Activated effector memory CD4-positive, alpha-beta T cell treated with Interleukin-2 at 50 U/mL for 16 hours (primary cell): ENCODE data around the gene LRRC75A.
"Not testable (repeated sequence)": the region's sequence is repeated elsewhere in the genome, so short reads cannot be mapped to it uniquely, and the experiment has no call there.

Experiments
- DNase-seq: peaks from one replicate; pipeline ENCODE4 v3.0.0-alpha.2; 2020

The LRRC75A gene

DNA sequence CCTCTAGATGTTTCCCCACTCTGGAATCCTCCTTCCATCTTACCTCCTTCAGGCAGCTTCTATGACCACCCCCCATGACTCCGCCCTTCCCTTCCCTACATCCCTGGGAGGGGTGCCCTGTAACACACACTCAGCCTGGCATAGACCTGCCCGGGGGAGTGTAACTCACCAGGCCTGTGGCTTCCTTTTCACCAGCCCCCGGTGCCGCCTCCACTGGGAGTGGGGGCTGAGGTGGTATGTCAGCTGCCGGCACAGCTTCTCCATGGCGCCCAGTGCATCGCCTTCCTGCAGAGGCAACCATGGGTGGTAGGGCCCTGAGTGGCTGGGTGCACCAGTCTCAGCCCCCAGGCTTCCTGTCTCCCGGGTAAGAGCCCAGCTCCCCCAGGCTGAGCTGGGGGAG is 44.3 kb downstream of the LRRC75A start:
- DNase-seq, result no peak

DNA sequence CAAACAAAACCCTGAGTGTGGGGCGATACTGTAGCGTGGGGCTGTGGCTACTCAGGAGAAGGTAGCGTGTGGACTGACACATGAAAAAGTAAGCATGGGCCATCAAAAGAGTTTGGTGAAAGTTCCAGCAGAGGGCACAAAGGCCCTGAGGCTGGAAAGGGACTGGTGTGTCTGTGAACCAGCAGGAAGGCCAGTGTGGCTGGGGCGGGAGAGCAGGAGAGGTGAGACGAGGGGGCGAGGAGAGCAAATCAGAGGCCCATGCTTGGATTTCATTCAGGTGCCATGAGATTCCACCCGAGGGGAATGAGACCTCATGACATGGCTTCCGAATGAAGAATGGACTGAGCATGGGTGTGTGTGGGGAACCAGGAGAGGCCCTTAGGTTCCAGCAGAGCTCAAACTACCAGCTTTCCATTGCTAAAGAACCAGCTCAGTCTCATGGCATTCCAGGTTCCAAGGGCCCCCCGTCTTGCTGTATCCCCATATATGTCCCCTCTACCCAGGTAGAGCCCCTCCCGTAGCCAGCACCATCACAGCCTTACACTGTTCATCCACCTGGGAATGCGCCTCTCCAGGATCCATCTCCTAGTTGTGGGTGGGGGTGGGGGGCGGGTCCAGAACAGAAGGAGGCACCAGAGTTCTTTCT is 45.5 kb downstream of the LRRC75A start:
- DNase-seq, result no peak

DNA sequence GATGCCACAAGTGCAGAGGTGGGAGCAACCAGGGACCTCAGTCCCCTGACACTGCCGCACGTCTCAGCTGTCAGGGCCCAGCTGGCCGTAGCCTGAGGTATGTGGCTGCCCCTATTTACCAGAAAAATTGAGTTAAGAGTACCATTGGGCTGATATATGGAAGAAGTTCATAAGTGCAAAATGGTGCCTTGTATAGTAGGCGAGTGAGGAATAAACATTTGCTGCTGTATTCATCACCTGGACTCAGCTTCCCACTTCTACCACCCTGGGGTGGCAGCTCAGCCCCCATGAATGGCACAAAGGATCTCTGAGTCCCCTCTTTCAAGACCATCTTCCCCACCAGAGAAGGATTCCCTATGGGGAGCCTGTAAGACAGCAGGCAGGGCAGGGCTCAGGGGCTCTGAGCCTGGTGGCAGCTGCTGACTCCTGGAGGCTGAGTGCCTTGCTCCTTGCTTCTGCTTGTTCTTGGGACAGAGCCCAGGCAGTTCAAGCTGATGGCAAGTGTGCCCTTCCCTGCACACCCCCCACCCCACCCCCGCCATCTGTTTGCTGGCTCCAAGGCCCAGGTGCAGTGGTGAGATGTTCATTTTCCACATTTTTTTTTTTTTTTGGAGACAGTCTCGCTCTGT is 47.6 kb downstream of the LRRC75A start:
- DNase-seq, result no peak

DNA sequence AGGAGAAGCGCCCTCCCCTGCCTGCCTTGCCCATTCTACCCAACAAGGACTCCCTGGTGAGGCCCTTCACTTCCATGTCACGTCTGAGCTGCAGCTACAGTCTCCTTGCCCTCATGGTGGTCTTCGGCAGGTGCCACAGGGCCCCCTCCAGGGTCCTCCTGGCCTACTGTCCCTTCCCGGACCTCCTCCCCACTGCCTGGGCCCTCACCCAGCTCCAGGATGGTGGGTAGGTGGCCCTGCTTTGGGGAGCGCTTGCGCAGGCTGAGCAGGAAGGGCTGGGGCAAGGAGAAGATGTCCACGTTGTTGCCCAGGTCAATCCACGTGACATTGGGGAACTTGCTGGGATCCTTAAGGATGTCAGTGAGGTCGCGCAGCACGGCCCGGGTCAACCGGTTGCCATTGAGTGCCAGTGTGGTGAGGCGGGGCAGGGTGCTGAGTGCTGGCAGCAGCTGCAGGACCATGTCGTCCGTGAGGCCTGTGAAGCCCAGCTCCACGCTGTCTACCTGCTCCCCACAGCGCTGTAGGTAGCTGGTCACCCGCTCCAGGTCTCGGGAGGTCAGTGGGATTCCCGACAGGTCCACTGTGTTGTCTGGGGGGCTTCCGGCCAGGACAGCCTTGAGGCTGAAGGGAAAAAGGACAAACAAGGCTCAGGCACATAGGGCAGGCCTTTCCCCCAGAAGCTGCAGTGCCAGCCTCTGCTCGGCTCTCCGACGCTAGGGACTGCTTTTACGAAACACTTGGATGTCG is 48.3 kb downstream of the LRRC75A start:
- DNase-seq, result no peak

DNA sequence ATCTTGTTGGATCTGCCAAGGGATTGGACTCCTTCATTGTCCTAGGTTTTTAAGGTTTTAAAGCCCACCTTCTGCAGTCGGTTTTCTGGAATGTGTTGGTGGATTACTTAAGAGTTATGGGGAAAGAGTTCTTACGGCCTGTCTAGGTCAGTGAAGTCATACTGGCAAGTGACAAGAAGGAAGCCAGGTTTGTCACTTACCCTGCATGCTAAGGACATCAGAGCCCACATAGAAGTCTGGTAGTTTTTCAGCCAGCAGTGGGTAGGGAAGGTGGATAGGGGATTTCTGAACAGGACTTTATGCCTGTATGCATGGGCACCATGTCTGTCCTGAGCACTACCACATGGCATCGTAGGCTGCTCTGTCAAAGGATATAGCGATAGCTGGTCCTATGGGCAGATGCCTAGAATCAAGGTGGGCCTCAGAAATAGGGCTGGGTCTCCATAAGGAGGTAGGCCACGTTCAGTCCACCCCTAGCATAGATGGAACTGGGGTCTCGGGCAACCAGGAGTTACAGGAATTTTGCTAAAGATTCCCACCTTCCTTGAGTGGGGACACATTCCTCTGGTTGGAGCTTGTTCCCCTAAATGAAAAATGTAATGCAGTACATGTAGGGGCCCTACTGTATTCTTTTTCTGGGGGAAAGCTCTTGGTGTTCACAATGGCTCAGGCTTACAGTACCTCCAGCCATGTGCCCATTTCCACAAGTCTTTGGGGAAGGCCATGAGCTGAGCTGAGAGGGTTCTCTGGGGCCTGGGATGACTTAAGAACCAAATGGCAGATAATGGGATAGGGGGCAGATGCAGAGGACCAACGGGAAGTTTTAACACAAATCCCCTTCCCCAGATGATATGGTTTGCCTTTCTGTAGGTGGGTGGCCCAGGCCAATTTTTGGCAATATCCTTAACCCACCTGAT is 49.1 kb downstream of the LRRC75A start:
- DNase-seq, result no peak

DNA sequence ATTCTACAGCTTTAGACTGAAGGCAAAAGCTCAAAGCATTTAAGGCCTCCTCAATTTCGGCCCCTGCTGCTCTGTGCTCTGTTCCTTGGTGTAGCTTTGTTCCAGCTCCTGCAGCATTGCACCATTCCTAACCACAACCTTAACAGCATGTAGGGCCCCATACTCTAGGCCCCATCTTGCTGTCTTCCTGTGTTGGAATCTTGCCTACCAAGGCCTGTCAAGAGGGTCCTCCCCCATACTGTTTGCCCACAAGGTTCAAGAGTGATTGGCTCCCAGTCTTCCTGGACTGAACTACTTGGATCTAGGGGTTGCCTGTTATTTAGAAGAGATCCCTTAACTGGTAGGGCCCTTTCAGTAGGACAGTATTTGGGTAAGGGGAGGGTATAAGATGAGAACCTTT is 49.9 kb downstream of the LRRC75A start:
- no peak for DNase-seq

DNA sequence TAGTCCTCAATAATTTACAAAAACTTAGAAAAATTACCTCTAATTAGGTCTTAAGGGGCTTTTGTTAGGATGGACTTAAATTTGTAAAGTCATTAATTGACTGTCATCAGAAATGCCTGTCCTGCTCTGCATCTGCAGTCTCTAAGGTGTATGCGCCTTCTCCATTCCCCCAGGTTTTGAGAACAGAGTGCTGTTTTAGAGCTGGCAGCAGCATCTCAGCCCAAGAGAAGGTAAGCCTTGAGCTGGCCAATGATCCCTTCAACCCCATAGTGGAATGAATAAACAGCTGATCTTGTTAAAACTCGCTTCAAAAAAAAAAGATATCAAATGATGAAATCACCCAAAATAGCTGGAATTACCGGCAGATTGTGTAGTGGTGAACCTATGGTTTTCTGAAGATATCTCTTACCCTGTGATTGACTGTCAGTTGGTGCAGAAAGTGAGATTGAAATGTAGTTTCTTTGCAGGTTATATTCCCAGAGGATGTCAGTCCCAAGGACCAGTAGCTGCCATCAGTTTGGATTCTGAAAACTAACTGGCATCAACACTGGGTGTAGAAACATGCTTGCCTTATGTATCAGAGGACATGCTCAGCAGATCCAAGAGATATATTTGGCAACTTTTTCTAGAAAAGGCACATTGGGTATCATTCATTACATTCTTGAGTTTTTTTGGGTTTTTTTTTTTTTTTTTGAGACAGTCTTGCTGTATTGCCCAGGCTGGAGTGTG is 50.9 kb downstream of the LRRC75A start:
- DNase-seq, result no peak

DNA sequence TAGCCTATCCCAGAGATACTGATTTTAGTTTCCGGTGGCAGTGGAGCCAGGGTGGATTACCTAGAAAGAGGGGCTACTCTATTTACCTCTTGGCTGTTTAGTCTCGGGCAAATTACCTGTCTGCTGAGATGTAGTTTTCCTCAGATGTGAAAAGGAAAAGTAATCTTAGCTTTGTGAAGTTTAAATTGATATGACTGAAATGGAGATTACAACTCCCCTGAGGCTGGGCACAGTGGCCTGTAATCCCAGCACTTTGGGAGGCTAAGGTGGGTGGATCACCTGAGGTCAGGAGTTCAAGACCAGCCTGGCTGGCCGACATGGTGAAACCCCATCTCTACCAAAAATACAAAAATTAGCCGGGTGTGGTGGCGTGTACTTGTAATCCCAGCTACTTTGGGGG is 51.6 kb downstream of the LRRC75A start:
- not testable (repeated sequence) for DNase-seq

DNA sequence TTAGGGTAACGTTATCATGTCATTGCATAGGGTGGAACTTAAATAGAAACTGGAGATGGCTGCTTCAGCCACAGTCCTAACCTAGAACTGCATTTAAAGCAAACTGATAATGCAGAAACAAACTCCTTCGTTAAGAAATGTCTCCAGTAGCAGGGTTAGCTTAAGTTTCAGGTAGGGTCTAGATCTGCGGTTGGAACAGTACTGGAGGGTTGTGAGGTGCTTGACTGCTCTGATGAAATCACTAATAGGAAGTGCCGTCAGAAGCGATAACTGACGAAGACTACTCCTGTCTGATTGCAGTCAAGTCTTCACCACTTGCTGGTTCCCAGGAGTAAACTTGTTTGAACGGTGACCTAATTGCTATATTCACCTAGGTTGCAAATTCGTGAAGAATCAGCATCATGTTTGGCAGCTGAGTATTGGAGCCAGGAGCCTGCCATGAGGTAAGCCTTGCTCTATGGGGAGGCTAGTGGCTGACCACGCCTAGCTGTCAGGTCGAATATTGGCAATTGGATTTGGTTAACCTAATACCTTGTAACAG is 52.1 kb downstream of the LRRC75A start:
- DNase-seq, result no peak

DNA sequence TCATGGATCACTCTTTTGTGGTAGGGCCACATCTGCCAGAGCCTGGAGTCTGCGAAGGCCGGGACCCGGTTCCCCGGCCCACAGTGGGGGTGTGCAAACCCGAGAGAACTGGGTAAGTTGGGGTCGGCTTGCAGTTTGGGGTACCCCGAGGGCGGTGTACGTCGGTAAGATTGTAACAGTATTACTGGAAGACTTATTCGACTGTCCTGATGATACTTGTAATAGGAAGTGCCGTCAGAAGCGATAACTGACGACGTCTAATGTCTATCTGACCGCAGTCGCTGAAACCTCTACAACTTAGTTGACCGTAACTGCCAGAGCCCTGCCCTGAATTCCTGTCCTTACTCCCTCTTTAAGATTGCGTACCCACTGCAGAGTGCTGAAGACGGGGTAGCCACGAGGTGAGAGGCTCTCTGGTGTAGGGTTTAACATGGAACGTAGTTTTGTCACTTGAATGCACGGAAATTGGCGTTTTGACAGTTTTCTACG is 52.6 kb downstream of the LRRC75A start:
- DNase-seq, result peak; percentile 14

DNA sequence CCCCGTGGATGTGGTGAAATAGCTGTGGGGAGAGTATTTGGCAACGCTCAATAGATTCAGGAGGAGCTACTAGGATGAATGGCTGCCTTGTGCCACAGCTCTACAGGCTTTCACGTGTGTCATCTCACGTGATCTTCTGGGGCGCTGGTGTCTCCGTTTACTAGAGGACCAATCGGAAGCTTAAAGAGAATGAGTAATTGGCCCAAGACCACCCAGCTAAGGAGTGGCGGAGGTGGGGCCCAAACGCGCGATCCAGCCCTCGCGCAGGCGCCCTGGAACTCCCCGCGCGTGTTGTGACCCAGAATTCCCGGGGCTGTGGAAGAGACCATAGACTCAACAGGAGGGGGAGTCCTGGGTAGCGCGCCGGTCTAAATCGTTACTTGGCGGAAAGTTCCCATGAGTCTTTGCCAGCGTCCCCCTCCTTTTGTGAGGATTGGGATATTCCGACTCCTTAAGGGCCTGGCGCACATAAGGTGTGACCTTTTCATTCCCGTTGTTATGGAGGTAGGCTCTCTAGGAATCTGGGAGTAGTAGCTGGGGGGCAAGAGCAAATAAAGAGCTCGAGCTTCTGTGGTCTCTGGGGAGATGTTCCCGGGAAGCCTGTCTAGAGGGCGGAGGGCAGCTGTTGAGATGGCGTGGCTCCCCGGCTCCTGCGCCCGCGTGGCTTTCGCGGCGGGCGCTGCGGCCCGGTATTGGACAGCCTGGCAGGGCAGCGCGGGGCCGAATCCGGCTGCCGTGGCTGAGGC is 53.3 kb downstream of the LRRC75A start:
- DNase-seq, result peak; percentile 92

DNA sequence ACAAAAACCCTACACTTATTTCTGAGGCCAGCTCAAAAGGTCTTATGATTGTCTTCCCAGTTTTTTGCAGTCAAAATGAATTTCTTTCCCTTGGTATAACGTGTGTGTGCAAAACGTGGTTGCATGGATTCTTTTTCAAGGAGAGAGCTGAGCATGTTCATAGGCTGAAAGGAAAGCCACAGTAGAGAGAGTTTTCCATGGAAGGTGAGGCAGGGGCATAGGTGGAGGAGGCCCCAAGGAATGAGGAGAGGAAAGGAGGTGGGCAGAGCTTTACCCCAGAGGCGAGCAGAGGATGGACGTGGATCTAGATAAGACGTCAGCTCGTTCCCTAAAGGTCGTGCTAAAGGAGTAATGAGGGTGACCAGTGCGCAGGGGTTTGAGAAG is 53.8 kb downstream of the LRRC75A start:
- DNase-seq, result no peak

DNA sequence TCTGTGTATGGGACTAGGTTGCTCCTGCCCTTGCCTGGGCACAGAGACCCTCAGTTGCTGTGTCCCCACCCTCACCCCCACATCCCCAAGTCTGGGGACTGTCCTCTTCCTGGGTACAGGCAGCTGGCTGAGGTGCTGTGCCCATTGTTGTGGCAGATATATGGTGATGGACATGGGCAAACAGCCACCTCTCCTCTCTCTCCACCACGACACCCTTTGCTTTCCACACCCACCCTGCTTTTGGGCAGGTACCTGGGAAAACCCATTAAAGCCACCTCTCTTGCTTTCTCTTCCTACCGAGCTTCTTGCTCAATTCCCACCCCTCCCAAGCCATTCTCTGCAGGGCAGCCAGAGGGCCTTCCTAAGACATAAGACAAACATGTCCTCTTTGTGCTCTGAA is 54.9 kb downstream of the LRRC75A start:
- no peak for DNase-seq

DNA sequence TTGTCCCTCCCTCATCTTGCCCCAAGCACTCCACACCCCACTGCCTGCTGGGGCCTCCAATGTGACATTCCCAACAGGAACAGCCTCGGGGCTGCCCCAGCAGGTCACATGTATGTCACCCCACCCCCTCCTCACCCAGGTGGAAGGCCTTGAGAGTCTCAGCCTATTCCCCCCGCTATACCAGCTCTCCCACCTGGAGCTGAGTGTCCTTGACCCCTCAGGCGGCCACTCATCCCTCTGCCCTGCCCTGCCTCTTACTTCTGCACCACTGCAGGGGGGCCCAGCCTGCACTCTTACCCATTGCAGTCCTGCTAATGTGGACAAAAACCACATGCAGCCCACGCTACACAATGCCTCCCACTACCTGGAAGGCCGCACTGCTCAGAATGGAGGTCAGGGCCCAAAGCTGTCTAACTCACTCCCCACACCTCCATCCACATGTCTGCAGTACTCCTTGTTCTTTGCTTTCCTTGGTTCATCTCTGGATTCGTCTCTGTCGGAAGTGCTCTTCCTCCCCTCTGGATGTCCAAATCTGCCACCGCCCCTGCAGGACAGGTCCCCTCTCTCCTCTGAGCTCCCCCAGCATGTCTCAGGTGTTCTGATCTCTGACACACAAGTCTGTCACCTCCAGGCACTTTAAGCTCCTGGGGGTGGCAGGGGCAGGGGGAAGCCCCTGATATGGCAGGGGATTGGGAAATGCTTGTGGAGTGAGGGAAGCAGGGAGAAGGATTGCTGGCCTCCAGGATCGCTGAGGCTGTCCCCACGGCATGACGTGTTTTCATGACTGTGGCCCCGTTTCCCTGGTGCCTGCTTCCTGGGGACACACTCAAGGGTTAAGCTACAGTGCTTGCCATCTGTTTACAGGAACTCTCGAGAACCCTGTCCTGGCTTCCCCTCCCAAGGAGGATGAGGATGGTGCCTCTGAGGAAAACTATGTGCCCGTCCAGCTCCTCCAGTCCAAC is 55.8 kb downstream of the LRRC75A start:
- DNase-seq, result no peak

DNA sequence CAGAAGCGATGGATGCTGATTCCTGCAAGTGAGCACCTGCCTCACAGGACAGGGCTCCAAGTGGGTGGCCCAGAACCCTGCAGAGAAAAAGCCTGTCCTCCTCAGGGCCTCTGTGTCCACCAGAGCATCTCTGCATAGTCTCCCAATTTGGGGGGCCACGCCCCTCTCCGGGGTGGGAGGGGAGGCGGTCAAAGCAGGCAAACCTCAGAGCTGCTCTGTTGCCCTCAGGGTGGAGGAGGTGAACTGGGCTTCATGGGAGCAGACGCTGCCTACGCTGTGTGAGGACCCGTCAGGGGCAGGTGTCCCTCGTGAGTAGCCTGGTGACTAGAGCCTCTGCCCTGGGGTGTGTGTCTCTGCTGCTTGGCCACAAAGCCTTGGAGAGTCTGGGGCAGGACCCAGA is 57.3 kb downstream of the LRRC75A start:
- no peak for DNase-seq

DNA sequence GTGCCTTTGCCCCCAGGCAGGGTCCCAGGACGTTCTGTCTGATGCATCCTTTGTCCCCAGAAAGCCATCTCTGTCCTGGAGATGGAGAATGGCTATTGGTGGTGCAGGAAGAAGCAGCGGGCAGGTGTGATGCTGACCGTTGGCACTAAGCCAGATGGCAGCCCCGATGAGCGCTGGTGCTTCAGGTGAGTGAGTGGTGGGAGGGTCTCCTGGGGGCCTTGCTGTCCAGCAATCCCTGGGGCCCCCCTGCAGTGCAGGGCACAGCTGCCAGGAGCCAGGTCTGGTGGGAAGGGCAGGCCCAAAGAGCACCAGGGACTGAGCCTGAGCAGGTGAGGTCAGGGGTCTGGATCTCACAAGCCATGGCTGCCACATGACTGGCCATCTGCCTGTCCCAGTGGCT is 58.5 kb downstream of the LRRC75A start:
- DNase-seq, result no peak

DNA sequence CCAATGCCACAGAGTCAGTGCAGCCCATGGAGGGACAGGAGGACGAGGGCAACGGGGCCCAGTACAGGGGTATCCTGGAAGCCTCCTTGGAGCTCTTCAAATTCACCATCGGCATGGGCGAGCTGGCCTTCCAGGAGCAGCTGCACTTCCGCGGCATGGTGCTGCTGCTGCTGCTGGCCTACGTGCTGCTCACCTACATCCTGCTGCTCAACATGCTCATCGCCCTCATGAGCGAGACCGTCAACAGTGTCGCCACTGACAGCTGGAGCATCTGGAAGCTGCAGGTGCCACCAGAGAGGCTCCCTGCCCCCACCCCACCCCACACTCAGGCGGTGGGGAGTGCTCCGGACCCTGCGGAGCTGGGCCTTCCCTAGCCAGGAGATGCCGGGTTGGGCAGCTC is 60.0 kb downstream of the LRRC75A start:
- DNase-seq, result no peak

DNA sequence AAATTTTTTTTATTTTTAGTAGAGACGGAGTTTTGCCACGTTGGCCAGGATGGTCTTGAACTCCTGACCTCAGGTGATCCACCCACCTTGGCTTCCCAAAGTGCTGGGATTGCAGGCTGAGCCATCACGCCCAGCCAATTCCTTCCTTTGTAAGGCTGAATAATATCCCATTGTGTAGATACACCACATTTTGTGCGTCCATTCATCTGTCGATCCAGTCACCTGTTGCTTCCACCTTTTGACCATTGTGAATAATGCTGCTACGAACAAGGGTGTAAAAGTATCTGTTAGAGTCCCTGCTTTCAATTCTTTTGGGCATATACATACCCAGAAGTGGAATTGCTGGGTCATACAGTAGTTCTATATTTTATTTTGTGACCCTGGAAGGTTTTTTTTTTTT is 61.3 kb downstream of the LRRC75A start:
- no peak for DNase-seq

DNA sequence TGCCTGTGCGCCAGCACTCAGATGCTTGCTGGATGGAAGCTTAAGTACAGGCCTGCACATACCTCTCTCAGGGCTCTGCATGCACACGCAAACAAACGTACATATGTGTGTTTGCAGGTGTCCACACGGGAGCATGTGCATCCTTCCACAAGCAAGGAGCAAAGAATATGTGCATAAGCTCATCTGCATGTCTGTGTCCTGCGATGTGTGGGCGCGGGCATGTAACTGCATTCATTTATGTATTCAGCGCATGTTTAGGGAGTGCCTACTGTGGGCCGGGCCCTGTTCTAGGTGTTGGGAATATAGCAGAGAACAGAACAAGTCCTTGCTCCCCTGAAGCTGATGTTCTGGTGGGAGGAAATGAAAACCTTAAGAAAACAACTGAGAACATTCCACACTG is 62.9 kb downstream of the LRRC75A start:
- no peak for DNase-seq
